T-helper 22 cell (primary cell): ENCODE data around the gene KIAA0753.
"Not testable (repeated sequence)": the region's sequence is repeated elsewhere in the genome, so short reads cannot be mapped to it uniquely, and the experiment has no call there.

Experiments
- DNase-seq: peaks from one replicate; pipeline ENCODE4 v3.0.0-alpha.2; 2020; ENCODE audit warnings: low read depth

The KIAA0753 gene

DNA sequence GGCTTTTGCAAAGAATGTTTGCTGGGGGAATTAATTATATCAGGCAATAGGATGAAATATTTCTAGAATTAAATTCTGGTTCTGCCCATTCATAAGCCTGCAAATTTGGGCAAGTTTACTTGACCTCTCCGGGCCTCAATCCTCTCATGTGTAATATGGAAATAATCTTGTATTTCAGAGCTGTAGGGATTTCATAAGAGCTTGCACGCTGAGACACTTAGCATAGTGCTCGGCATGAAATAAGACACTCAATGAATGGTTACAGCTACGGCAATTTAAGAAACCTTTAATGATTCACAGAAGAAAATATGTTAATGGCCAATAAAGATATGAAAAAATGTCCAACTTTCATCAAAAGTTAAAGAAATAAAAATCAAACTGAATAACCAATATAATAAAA lies 43.6 kb downstream of the KIAA0753 start:
- no peak for DNase-seq

- DNase-seq = no peak
These were observed 44.0 kb downstream of the KIAA0753 start for GRCh38 chr17:6596511-6596910.

DNA sequence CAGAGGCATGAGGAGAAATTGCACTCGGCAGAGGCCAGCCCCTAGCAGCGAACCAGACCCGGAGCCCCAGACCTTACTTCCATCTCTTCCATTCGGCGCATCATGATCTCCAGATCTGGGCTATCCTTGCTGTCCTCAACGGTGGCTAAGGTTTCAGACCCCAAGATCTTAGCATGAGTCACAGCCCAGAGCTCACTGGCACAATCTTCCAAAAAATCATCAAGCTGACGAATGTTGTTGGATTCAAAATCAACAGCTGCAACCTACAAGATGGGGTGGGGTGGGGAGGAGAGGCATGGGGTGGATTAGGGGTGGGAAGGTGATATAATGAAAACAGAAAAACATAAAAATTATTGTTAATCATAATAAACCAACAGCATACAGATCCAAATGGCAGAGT lies 44.4 kb downstream of the KIAA0753 start:
- no peak for DNase-seq

- not testable (repeated sequence) for DNase-seq
These were observed 47.1 kb downstream of the KIAA0753 start for GRCh38 chr17:6593371-6593770.

DNA sequence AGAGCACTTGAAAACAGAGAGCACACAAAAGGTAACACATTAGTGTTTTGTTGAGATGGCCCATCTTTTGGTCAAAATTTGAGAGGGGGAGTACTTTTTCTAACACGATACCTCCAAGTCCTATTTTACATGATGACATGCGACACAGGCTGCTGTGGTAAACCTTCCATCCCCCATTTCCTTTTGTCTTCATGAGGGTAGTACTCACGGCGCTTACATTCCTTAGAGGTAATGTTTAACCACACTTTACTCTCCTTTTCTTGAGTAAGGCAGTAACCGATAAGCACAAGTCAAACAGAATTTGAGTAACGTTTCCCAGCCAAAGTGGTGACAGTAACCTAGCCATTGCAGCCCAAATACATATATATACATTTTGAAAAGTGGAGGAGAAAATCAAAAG lies 48.3 kb downstream of the KIAA0753 start:
- no peak for DNase-seq

GRCh38 chr17:6591599-6592158 lies 48.8 kb downstream of the KIAA0753 start:
- no peak for DNase-seq

DNA sequence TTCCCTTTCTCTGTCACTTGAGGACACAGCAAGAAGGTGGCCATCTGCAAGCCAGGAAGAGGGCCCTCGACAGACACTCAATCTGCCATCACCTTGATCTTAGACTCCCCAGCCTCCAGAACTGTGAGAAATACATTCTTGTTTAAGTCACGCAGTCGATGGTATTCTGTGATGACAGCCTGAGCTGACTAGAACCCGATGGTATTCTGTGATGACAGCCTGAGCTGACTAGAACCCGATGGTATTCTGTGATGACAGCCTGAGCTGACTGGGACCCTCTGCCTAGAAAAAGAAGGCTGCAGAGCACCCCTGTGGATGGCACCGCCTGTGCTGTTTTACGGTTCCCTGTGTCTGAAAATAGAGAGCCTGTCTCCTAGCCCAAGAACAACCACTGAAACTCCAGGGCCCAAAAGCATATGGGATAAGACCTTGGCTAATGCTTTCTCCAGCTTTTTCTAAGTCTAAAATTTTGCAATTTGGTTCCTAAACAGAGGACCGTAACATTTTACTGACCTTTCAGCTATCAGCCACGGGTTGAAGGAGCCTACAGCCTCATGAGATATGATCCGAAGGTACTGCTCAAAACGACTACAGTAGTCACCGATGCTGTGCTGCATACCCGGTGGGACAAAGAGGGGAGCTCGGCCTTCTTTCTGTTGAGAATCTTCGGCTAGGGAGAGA lies 51.1 kb downstream of the KIAA0753 start:
- no peak for DNase-seq

- DNase-seq = no peak
These were observed 52.3 kb downstream of the KIAA0753 start for GRCh38 chr17:6588165-6588564.

- no peak for DNase-seq
These were observed 53.2 kb downstream of the KIAA0753 start for GRCh38 chr17:6587310-6587709.

DNA sequence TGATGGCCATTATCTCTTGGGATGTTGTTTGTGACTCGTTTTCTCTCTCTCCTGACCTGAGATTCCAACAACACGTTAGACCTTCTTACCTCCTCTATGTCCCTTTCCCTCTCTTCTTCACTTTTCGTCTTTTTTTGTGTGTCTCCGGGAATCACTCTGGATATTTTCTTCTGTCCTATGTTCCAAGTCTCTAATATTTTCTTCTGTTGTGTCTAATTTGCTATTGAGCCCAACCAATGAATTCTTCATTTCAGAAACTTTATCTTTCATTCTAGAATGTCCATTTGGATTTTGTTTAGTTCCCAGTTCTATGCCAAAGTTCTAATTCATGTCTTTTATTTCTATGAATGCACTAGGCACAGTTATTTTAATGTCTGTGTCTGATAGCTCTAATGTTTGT lies 57.1 kb downstream of the KIAA0753 start:
- DNase-seq = no peak

DNA sequence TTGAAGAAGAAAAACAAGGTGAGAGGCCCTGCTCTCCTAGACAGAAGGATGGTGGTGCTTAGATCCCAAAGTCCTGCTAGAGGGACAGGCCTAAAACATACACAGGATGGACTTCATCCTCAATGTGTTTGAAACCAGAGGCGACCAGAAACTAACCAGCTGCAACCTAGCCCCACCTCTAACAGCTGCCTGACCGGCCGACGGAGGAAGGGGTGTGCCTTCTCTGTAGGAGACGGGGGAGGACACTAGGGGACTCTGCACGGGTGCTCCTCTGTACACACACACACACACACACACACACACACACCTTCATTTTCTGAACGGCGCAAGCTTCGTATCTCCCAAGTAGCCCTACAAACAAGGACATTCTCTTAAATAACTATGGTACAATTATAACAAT lies 59.9 kb downstream of the KIAA0753 start:
- DNase-seq = no peak

DNA sequence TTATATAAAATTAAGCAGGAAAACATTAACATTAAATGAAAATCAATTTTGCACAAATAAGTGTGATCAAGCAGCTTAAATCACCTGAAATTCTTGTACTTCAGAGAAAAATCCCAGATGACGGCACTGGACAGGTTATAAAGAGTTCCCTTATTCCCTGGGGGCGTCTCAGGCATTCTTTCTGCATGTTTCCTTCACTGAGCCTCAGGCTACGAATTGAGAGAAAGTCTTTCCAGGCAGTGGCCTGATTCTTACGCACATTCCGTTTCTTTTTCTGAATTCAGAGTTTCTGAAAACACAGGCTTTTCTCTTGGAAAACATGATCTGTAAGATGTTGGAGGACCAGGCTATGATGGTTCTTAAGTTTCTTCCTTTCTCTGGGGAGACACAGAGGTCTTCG lies 62.0 kb downstream of the KIAA0753 start:
- DNase-seq = no peak

DNA sequence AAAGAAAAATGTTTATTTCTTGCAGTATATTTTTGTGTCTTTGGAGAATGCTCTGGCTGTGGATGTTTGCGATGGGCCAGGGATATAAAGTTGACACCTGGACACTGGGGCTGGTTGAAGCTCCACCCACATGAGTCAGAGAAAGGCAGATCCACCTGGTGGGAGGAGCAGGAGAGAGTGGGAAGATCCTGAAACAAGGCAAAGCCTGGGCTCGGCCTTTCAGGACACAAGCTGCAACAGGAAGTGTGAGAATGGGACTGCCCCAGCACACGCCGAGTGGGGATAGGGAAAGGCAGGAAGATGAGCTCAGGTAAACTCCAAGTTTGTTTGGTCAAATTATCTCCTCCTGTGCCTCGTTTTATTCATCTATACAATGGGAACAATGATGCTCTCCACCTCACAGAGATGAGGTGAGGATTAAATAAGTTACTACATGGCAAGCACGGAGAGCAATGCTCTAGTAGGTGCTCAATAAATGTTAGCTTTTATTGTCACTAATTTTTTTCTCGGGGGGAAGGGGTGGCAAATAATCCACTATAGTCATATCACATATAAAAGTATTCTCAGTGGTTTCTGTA lies 62.7 kb downstream of the KIAA0753 start:
- no peak for DNase-seq

DNA sequence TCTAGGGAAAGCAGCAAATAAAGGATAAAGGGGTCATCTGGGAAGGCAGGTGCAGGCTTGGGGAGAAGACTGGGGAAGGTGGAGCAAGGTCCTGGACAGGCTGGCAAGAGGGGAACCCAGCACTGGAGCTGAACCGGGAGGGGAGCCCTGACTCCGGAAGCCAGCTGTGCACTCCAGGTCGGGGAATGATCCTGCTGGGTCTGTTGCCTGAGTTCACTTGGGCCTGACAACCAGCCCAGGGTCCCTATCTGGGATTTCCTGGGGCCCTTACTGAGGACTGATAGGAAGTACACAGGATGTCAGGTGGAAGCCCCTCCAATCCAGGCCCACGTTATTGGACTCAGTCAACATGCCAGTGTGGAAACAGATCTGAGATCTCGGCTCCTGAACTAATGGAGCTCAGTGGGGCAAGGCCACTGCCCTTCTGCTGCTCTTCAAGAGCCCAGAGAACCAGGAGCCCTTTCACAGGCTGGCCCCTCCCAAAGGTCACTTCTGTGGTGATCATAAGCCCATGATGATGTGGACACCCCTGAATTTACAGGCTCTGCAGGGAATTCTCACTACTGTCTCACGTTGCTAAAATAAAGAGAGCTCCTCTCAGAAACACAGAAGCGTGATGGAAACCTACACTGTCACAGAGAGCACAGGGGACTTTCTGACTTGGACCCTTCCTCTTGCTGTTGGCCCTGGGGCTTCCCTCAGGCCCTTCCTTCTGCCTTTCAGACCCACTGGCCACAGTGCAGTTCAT lies 64.3 kb downstream of the KIAA0753 start:
- DNase-seq = no peak

- DNase-seq = no peak
These were observed 64.9 kb downstream of the KIAA0753 start for GRCh38 chr17:6575596-6575988.

DNA sequence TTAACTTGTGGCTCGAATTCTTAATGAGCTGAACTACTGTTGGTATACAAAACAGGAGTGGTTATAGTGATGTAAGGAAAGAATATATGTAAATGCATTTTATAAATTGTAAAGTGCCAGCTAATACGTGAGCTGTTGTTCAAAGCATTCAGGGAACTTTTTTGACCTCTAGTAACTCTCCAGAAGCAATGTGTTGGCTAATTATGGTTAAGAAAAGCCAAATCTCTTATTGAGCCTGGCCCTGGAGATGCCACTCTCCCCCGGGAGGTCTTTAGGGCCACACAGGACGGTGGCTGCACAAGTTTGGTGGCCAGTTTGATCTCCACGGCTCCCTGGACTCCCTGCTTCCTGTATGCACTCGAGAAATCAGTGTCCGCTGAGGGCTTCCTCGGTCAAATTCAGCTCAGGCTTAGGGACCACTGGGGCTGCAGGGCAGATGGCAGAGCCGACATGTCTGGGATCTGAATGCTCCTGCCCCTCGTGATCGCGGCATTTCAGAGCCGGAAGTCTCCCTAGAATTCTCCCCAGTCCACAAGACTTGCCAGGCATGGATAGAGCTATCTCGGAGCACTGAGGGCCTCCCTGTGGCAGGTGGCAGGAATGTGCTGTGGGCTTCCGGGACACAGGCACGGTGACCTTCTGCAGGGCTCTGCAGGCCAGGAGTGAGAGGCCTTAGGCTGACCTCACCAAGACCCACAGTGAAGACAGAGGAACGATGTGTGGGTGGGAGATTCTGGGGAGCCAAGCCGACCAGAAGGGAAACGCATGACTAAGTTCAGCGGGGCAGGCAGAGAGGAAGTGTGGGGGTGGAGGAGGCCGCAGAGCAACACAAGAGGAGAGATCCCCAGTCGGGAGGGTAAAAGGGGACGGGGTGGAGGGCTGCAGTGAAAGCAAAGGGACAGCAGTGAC lies 65.6 kb downstream of the KIAA0753 start:
- no peak for DNase-seq

DNA sequence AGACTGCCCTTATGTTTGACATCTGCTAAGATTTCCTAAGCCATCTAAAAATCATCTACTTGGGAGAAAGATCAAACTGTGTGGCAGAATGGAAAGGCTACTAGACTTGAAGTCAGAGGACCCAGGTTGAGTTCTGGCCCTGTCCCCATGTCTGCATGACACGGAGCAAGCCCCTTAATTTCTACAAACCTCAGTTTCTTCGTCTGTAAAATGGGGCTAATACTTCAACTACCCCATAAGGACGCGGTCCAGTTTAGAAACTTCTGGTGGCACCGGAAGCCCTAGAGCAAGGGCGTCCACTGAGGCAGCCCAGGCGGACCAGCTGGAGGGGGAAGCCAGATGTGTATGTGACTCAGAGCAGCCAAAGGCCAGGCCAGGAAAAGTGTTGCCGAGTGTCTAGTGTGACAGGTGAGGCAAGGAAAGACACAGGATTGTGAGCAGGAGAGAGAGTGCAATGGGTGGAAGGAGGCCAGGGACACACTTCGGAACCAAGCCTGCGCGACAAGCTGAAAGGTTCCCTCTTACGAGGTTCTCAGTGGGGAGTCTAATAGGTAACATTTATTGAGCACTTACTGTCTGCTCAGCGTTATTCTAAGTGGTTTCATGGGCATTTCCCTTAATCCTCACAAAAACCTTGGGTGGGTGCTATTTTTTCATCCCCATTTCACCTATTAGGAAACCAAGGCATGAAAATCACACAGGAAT lies 66.4 kb downstream of the KIAA0753 start:
- no peak for DNase-seq

- not testable (repeated sequence) for DNase-seq
These were observed 67.0 kb downstream of the KIAA0753 start for GRCh38 chr17:6573495-6573894.

GRCh38 chr17:6572972-6573370 lies 67.5 kb downstream of the KIAA0753 start:
- DNase-seq = no peak

DNA sequence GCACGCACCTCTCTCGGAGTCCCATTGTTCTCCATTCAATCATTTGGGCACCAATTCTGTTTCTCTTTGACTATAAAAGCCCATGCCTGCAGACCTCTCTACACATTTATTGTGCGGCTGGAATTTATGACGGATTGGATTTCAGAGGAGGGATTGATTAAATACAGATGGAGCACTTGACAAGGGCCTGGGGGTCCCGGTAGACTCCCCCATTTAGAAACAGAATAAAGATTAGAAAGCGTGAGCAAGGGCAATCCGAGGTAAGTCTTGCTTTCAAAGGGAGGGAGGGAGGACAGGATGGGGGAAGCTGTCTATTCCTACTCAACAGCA lies 69.1 kb downstream of the KIAA0753 start:
- DNase-seq = no peak

GRCh38 chr17:6570731-6571451 lies 69.6 kb downstream of the KIAA0753 start:
- no peak for DNase-seq
